Esophagus muscularis mucosa (tissue), 4 donors: ENCODE measurements around the gene FIGLA. TPM values are rescaled to one million over a fixed set of nuclear protein-coding genes. Genes with fewer than 3 reads are reported as not detected.

ENCODE experiments used
- DNase-seq: peaks from one replicate; pipeline ENCODE4 v3.0.0-alpha.2; 2017; ENCODE audit errors: extremely low spot score
- H3K27ac ChIP-seq, 4 donors: fragments of 200-600 bp; sonication (generic); replicated peaks in 1 of 4; 1 replicate in 3 of 4; 2 replicates in 1 of 4; pipeline ENCODE4 v1.5.1; 2016 to 2019; ENCODE audit warnings: mild to moderate bottlenecking in 1 of 4
- H3K27me3 ChIP-seq, 4 donors: fragments of 200-600 bp; sonication (generic); one replicate each; pipeline versions ENCODE4 v1.5.1 to v1.6.0; 2016 to 2019
- H3K36me3 ChIP-seq, 4 donors: fragments of 200-600 bp; sonication (generic); one replicate each; pipeline ENCODE4 v1.5.1; 2016 to 2019
- H3K4me1 ChIP-seq, 4 donors: fragments of 200-600 bp; sonication (generic); one replicate each; pipeline ENCODE4 v1.5.1; 2016 to 2019
- H3K4me3 ChIP-seq, 4 donors: fragments of 200-600 bp; sonication (generic); 1 replicate in 2 of 4; 2 replicates in 2 of 4; pipeline ENCODE4 v1.5.1; 2016 to 2019; ENCODE audit warnings: mild to moderate bottlenecking in 4 of 4, moderate library complexity in 1 of 4
- H3K9me3 ChIP-seq, 4 donors: fragments of 200-600 bp; sonication (generic); 1 replicate in 3 of 4; 2 replicates in 1 of 4; pipeline ENCODE4 v1.5.1; 2016 to 2019
- EP300 ChIP-seq: sonication (generic); formaldehyde crosslinking; IDR thresholded peaks from one replicate; pipeline ENCODE4 v1.6.1; 2017; ENCODE audit warnings: antibody characterized with exemption
- POLR2A ChIP-seq: fragments of 450-650 bp; IDR thresholded peaks from one replicate; pipeline ENCODE4 v1.6.1; 2017; ENCODE audit warnings: antibody characterized with exemption, moderate library complexity, mild to moderate bottlenecking, low read depth
- POLR2AphosphoS5 ChIP-seq, 2 donors: sonication (generic); formaldehyde crosslinking; IDR thresholded peaks; one replicate each; pipeline ENCODE4 v1.6.1; 2017; ENCODE audit warnings: antibody characterized with exemption in 2 of 2
- WGBS: methylation state at CpG from one replicate; pipeline ENCODE4 v1.1.5; 2018; 5-methylcytosine and 5-hydroxymethylcytosine counted together
- intact Hi-C: fragments of 100-400 bp; cut with DNase I; formaldehyde crosslinking; loops from one replicate; pipeline ENCODE4 v1.15.1; 2023
- total RNA-seq, 4 donors: library from RNA; depleted of rRNA; stranded (reverse); fragments of >200 nt; gene quantifications; one replicate each; pipeline versions ENCODE4 v1.1.0 to v1.2.1, GENCODE V29; 2016
- TF ChIP-seq, protein P1 (sequence below), 3 experiments: fragments of 200-600 bp in 2 of 3; fragments of 450-650 bp in 1 of 3; sonication (generic) in 2 of 3; IDR thresholded peaks; one replicate each; pipeline ENCODE4 v1.5.1; 2017 to 2019; ENCODE audit warnings: antibody characterized with exemption in 3 of 3, mild to moderate bottlenecking in 2 of 3, moderate library complexity in 1 of 3

FIGLA gene
- total RNA-seq, 4 donors from 2014 or later: not detected

DNA sequence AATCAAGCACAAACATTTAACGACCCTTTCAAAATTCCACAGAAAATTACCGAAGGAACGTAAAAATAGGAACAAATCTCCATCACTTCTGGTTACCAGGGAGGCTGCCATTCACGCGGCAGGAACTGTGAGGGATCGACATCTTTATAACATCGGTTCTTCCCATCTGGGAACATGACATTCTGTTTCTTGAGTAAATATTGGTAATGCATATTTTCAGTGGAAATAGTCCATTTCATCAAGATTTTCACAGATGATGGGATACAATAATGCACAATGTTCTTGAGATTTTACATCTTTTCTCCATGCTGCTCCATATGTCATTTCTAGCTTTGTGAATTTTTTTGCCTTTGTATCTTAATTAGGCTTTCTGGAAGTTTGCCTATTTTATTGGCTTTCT is 32.5 kb downstream of the FIGLA start:
- DNase-seq: no peak
- Histone ChIP-seq H3K4me1 (no peaks in the 10 kb centered on the region), H3K9me3 (no peaks in the 10 kb centered on the region), H3K27me3 (peaks cover 0 to 42% (median 1%) of the 10 kb centered on the region in 4 donors), H3K36me3 (no peaks in the 10 kb centered on the region), H3K4me3 (no peak overlapping the region), H3K27ac (no peak overlapping the region)
- intact Hi-C loops: no loop called here
- TF ChIP-seq POLR2AphosphoS5 (IDR thresholded peaks at IDR 0.05): no peak
- TF ChIP-seq, protein P1, sequence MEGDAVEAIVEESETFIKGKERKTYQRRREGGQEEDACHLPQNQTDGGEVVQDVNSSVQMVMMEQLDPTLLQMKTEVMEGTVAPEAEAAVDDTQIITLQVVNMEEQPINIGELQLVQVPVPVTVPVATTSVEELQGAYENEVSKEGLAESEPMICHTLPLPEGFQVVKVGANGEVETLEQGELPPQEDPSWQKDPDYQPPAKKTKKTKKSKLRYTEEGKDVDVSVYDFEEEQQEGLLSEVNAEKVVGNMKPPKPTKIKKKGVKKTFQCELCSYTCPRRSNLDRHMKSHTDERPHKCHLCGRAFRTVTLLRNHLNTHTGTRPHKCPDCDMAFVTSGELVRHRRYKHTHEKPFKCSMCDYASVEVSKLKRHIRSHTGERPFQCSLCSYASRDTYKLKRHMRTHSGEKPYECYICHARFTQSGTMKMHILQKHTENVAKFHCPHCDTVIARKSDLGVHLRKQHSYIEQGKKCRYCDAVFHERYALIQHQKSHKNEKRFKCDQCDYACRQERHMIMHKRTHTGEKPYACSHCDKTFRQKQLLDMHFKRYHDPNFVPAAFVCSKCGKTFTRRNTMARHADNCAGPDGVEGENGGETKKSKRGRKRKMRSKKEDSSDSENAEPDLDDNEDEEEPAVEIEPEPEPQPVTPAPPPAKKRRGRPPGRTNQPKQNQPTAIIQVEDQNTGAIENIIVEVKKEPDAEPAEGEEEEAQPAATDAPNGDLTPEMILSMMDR (IDR thresholded peaks at IDR 0.05): no peak
- WGBS: 93% methylated on average over 7 of the region's 7 CpGs

DNA sequence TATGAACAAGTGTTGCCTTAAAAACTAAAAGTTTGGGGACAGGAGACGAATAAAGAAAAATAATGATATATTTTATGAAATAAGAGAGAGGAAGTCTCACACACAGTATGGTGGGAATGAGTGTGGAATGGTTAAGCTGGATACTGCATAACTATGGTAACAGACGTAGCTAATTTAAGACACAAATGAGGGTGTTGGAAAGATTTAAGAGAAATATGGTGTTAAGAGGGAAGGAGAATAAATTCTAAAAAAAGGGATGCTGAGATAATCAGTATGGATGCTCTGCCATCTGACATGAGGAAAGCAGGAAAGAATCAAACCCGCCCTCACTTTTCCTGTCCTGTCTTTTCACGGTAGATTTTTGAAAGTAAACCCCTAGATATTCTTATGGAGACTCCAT is 33.1 kb downstream of the FIGLA start:
- H3K27me3 ChIP-seq: peaks cover 0 to 38% (median 1%) of the 10 kb centered on the region in 4 donors
- H3K27ac ChIP-seq: no peak overlapping the region
- WGBS: 76% methylated on average over 4 of the region's 4 CpGs
- DNase-seq: no peak
- H3K9me3 ChIP-seq: no peaks in the 10 kb centered on the region
- intact Hi-C loops: no loop called here
- no peaks in the 10 kb centered on the region for H3K36me3 ChIP-seq
- no peak overlapping the region for H3K4me3 ChIP-seq
- TF ChIP-seq POLR2AphosphoS5 (IDR thresholded peaks at IDR 0.05): no peak
- TF ChIP-seq, protein P1 (IDR thresholded peaks at IDR 0.05): no peak
- no peak for TF ChIP-seq EP300
- no peak for TF ChIP-seq POLR2A
- no peaks in the 10 kb centered on the region for H3K4me1 ChIP-seq

DNA sequence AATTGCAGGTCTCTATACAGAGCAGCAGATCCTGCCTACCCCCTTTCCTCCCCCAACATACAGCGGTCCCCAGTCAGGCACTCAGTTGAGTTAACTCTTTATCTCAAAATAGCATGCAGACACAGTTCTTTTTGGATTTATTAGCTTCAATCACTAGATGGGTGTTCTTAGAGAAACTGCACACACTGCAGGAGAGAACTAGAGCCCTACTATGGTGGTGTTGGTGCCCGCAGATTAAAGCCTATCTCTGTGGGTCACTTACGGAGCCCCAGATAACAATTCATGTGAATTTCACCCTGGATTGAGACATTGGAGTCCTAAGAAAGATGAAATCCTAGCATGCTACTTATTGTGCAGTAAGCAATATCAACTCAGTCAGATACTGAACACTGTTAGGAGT is 34.3 kb downstream of the FIGLA start:
- H3K4me3 ChIP-seq: no peak overlapping the region
- WGBS: 92% methylated on average over 3 of the region's 3 CpGs
- no peaks in the 10 kb centered on the region for H3K4me1 ChIP-seq
- intact Hi-C loops: no loop called here
- H3K27me3 ChIP-seq: peaks cover 0 to 38% (median 1%) of the 10 kb centered on the region in 4 donors
- no peak for DNase-seq
- no peaks in the 10 kb centered on the region for H3K9me3 ChIP-seq
- H3K27ac ChIP-seq: no peak overlapping the region
- TF ChIP-seq POLR2AphosphoS5 (IDR thresholded peaks at IDR 0.05): no peak
- no peak for TF ChIP-seq POLR2A
- TF ChIP-seq, protein P1 (IDR thresholded peaks at IDR 0.05): no peak
- TF ChIP-seq EP300: no peak
- no peaks in the 10 kb centered on the region for H3K36me3 ChIP-seq

DNA sequence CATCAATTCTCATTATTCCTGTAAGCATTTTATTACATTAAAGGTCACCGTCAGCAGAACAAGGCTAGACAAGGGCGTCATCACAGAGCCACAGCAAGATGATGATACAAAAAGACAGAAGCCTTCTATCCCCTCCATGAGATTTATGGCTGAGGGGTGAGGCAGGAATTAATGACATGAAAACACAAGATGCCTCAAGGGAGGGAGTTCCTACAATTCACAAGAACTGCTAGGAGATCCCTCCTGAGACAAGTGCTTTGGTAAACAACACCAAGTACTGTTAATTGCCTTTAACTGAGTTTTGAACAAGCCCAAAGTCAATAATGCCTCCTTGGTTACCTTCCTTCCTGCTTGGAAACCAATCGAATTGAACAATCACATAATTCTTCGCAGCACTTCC is 36.5 kb downstream of the FIGLA start:
- H3K4me3 ChIP-seq: no peak overlapping the region
- TF ChIP-seq EP300 (no peak), POLR2AphosphoS5 (IDR thresholded peaks at IDR 0.05) (no peak), POLR2A (no peak)
- TF ChIP-seq, protein P1 (IDR thresholded peaks at IDR 0.05): no peak
- no peak for DNase-seq
- 94% methylated on average over 4 of the region's 4 CpGs for WGBS
- H3K27ac ChIP-seq: no peak overlapping the region
- intact Hi-C loops: no loop called here
- no peaks in the 10 kb centered on the region for H3K36me3 ChIP-seq
- no peaks in the 10 kb centered on the region for H3K9me3 ChIP-seq
- H3K27me3 ChIP-seq: peaks cover 0 to 41% (median 1%) of the 10 kb centered on the region in 4 donors
- no peaks in the 10 kb centered on the region for H3K4me1 ChIP-seq

DNA sequence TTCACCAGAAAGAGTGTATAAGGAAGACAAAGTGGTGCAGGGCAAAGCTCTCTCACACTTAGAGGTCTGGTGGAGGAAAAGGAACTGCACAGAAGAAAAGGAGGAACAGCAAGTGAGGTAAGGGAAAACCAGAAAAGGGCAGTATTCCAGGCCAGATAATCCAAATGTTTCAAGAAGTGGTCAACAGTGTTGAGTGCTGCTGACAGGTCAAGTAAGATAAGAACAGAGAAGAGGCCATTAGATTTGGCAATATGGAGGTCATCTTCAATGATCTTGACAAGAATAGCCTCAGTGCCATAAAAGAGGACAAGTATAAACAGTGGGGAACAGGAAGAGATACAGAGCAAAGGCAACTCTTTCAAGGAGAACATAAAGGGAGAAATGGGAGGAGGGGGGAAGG is 37.4 kb downstream of the FIGLA start:
- Histone ChIP-seq H3K36me3 (no peaks in the 10 kb centered on the region), H3K4me3 (no peak overlapping the region), H3K9me3 (no peaks in the 10 kb centered on the region), H3K4me1 (no peaks in the 10 kb centered on the region), H3K27ac (no peak overlapping the region), H3K27me3 (peaks cover 0 to 41% (median under 1%) of the 10 kb centered on the region in 4 donors)
- no peak for DNase-seq
- intact Hi-C loops: no loop called here
- no peak for TF ChIP-seq POLR2AphosphoS5 (IDR thresholded peaks at IDR 0.05)
- TF ChIP-seq, protein P1 (IDR thresholded peaks at IDR 0.05): no peak
- TF ChIP-seq POLR2A: no peak
- no peak for TF ChIP-seq EP300
